Loucy (cell line): ENCODE data around the gene PLA2G2C.

Experiments
- H2AFZ ChIP-seq: fragments of 200-600 bp; sonication (generic); 2 replicates; pipeline ENCODE4 v1.6.0; 2016; ENCODE audit warnings: antibody characterized with exemption, mild to moderate bottlenecking, low read length, moderate library complexity
- H3F3A ChIP-seq: fragments of 200-600 bp; 2 replicates; pipeline ENCODE4 v1.6.0; 2016; ENCODE audit warnings: antibody characterized with exemption, low read depth, mild to moderate bottlenecking
- H3K27me3 ChIP-seq: fragments of 200-600 bp; sonication (generic); 2 replicates; pipeline ENCODE4 v1.6.1; 2014; ENCODE audit warnings: low read length, mild to moderate bottlenecking; ENCODE audit not compliant: insufficient read depth, poor library complexity, severe bottlenecking
- H3K36me3 ChIP-seq: fragments of 200-600 bp; sonication (generic); 2 replicates; pipeline ENCODE4 v1.6.1; 2016; ENCODE audit warnings: low read length; ENCODE audit not compliant: insufficient read depth
- H3K4me1 ChIP-seq: fragments of 200-600 bp; sonication (generic); 2 replicates; pipeline ENCODE4 v1.5.1; 2014; ENCODE audit warnings: low read length, mild to moderate bottlenecking; ENCODE audit not compliant: insufficient read depth, poor library complexity, severe bottlenecking
- H3K4me2 ChIP-seq: fragments of 200-600 bp; sonication (generic); 2 replicates; pipeline ENCODE4 v1.6.0; 2014; ENCODE audit warnings: antibody characterized with exemption, low read length, low read depth, mild to moderate bottlenecking; ENCODE audit not compliant: poor library complexity, severe bottlenecking
- H3K4me3 ChIP-seq: fragments of 200-600 bp; sonication (generic); 2 replicates; pipeline ENCODE4 v1.5.1; 2014; ENCODE audit warnings: low read length, mild to moderate bottlenecking, mixed read lengths; ENCODE audit not compliant: poor library complexity, severe bottlenecking
- H3K79me2 ChIP-seq: fragments of 200-600 bp; sonication (generic); 2 replicates; pipeline ENCODE4 v1.6.1; 2014; ENCODE audit warnings: low read length; ENCODE audit not compliant: insufficient read depth
- H3K9ac ChIP-seq: fragments of 200-600 bp; sonication (generic); 2 replicates; pipeline ENCODE4 v1.6.0; 2014; ENCODE audit warnings: mild to moderate bottlenecking, low read depth, low read length, moderate library complexity; ENCODE audit not compliant: poor library complexity, severe bottlenecking
- H3K9me2 ChIP-seq: fragments of 200-600 bp; sonication (generic); replicated peaks from 2 replicates; pipeline ENCODE4 v1.6.1; 2016; ENCODE audit warnings: low read depth, low read length, mixed read lengths
- H3K9me3 ChIP-seq: fragments of 200-600 bp; sonication (generic); 2 replicates; pipeline ENCODE4 v1.6.1; 2014; ENCODE audit warnings: mild to moderate bottlenecking, antibody characterized with exemption, low read length, low read depth; ENCODE audit not compliant: insufficient read depth
- H4K20me1 ChIP-seq: fragments of 200-600 bp; sonication (generic); 2 replicates; pipeline ENCODE4 v1.6.0; 2014; ENCODE audit warnings: antibody characterized with exemption, low read length, mild to moderate bottlenecking; ENCODE audit not compliant: insufficient read depth, poor library complexity, severe bottlenecking
- EZH2phosphoT487 ChIP-seq: fragments of 200-600 bp; IDR thresholded peaks from 2 replicates; pipeline ENCODE4 v1.6.1; 2018; ENCODE audit warnings: antibody characterized with exemption, mild to moderate bottlenecking, moderate library complexity, borderline replicate concordance
- TF ChIP-seq, protein P1 (sequence below): fragments of 200-600 bp; sonication (generic); conservative IDR thresholded peaks from 2 replicates; pipeline ENCODE4 v1.5.1; 2014; ENCODE audit warnings: mild to moderate bottlenecking, antibody characterized with exemption, low read length

The PLA2G2C gene

DNA sequence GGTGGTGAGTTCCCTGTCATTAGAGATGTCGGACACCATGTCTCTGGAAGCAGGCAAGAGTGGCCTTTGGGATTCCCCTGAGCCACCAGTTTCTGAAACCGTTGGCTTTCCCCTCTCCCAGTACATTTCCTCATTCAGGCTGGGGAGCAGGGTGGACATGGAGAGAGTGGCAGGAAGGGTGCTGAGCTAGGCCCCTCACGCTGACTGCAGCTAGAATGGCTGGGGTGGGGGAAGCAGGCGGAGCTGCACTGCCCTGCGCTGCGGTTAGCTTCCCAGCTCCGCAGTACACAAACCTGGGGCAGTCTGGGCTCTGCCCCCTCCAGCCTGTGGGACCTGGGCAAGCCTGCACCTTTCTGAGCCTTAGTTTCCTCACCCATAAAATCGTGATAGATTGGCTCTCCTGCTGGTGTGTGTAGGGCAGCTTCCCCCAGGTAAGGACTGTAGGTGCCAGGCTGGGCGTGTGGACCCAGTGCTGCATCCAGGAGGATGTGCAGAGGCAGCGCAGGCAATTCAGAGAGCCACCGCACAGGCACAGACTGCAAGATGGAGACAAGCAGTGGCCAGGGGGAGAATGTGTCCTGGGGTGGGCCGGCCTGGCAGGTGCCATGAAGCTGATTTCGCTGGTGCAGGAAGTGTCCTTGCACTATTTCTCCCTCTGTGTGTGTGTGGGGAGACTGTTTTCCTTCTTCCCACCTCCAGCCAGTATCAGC, 44.2 kb downstream of the PLA2G2C start:
- Histone ChIP-seq H3K4me1 (no peaks in the 10 kb centered on the region), H3F3A (no peaks in the 10 kb centered on the region), H3K27me3 (no peaks in the 10 kb centered on the region), H3K9me2 (no peaks in the 10 kb centered on the region), H3K36me3 (no peaks in the 10 kb centered on the region), H4K20me1 (no peaks in the 10 kb centered on the region), H3K9me3 (no peaks in the 10 kb centered on the region), H3K4me3 (no peak overlapping the region), H3K9ac (no peak overlapping the region), H3K79me2 (no peaks in the 10 kb centered on the region), H2AFZ (no peak overlapping the region), H3K4me2 (no peak overlapping the region)
- no peak for TF ChIP-seq EZH2phosphoT487
- TF ChIP-seq, protein P1, sequence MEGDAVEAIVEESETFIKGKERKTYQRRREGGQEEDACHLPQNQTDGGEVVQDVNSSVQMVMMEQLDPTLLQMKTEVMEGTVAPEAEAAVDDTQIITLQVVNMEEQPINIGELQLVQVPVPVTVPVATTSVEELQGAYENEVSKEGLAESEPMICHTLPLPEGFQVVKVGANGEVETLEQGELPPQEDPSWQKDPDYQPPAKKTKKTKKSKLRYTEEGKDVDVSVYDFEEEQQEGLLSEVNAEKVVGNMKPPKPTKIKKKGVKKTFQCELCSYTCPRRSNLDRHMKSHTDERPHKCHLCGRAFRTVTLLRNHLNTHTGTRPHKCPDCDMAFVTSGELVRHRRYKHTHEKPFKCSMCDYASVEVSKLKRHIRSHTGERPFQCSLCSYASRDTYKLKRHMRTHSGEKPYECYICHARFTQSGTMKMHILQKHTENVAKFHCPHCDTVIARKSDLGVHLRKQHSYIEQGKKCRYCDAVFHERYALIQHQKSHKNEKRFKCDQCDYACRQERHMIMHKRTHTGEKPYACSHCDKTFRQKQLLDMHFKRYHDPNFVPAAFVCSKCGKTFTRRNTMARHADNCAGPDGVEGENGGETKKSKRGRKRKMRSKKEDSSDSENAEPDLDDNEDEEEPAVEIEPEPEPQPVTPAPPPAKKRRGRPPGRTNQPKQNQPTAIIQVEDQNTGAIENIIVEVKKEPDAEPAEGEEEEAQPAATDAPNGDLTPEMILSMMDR, result no peak

DNA sequence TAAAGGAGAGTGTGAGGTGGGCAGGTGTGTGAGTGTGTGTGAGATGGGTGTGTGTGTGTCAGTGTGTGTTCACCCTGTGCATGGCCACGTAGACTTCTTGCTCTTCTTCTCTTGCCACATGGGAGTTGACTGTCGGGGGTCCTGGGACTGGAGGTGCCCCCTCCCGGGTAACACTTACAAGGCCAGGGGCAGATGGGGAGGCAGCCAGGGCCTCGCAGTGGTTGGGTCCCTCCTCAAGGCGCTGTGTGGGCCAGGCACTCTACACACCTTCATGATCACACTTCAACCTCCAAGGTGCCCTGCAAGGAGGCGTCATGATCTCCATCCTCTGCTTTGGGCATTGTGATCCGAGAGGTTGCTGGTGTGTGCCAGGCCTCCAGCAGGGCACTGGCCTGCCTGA, 44.9 kb downstream of the PLA2G2C start:
- H4K20me1 ChIP-seq, result no peaks in the 10 kb centered on the region
- H3K4me3 ChIP-seq, result no peak overlapping the region
- TF ChIP-seq, protein P1, result no peak
- no peak for TF ChIP-seq EZH2phosphoT487
- H3K4me1 ChIP-seq, result no peaks in the 10 kb centered on the region
- no peaks in the 10 kb centered on the region for H3K79me2 ChIP-seq
- no peaks in the 10 kb centered on the region for H3K27me3 ChIP-seq
- no peaks in the 10 kb centered on the region for H3K9me2 ChIP-seq
- no peaks in the 10 kb centered on the region for H3K9me3 ChIP-seq
- no peak overlapping the region for H3K9ac ChIP-seq
- H2AFZ ChIP-seq, result no peak overlapping the region
- no peak overlapping the region for H3K4me2 ChIP-seq
- H3F3A ChIP-seq, result no peaks in the 10 kb centered on the region
- no peaks in the 10 kb centered on the region for H3K36me3 ChIP-seq

DNA sequence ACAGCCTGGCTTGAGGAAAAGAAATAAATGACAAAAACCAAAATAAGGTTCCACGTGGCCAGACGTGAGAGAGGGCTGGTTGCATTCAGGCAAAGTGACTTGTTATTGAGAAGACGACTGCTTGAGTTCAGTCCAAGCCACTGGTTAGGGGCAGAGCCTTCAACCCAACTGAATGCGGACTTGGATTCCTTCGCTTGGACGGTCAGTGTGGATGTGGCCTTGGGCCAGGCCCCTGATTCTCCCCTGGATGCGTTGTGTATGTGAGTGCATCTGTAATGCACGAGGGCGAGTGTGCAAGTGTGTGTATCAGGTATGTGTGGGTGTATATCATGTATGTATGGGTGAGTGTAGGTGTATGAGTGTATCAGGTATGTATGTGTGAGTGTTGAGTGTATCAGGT, 45.3 kb downstream of the PLA2G2C start:
- Histone ChIP-seq H3K79me2 (no peaks in the 10 kb centered on the region), H3K9ac (no peak overlapping the region), H3K4me1 (no peaks in the 10 kb centered on the region), H3K27me3 (no peaks in the 10 kb centered on the region), H3K9me3 (no peaks in the 10 kb centered on the region), H3K4me2 (no peak overlapping the region), H3K36me3 (no peaks in the 10 kb centered on the region), H3F3A (no peaks in the 10 kb centered on the region), H3K9me2 (no peaks in the 10 kb centered on the region), H2AFZ (no peak overlapping the region), H4K20me1 (no peaks in the 10 kb centered on the region), H3K4me3 (no peak overlapping the region)
- TF ChIP-seq EZH2phosphoT487, result no peak
- TF ChIP-seq, protein P1, result no peak
